ENCODE data around the gene NOS1AP. TPM values are rescaled to one million over a fixed set of nuclear protein-coding genes. Genes with fewer than 3 reads are reported as not detected.

Gene NOS1AP
- total RNA-seq, 2 experiments from 2014 or later = 0.18 TPM

- no peak overlapping the region for H3K27ac Mint-ChIP-seq
- peaks cover 13% of the 10 kb centered on the region for H3K27me3 Mint-ChIP-seq
- ChIA-PET POLR2A (interaction anchor here (0.7 kb wide), 1 partner anchor 243 kb away, joined by 3 read pairs; no protein-coding TSS in a partner anchor), CTCF (interaction anchor here (1.2 to 7.0 kb wide), 9 partner anchors 37 to 280 kb away, joined by 4 to 166 read pairs (median 6); no protein-coding TSS in a partner anchor)
- no peak for DNase-seq
- no peaks in the 10 kb centered on the region for H3K36me3 Mint-ChIP-seq (ENCODE audit: low read depth)
- TF ChIP-seq CTCF (IDR thresholded peaks at IDR 0.05) = no peak
- no peak for ATAC-seq
- peaks cover 6% of the 10 kb centered on the region for H3K4me1 Mint-ChIP-seq (ENCODE audit: low read depth)
- intact Hi-C loops (cut with micrococcal nuclease) = loop anchor here (5.0 kb wide), 1 partner anchor 244 kb away; no protein-coding TSS in a partner anchor
- no peaks in the 10 kb centered on the region for H3K9me3 Mint-ChIP-seq
- no peak overlapping the region for H3K4me3 Mint-ChIP-seq
Observed at GRCh38 chr1:162036163-162036562, 33.3 kb upstream of the NOS1AP start.

GRCh38 chr1:162038624-162039023 lies 30.9 kb upstream of the NOS1AP start:
- Mint-ChIP-seq H3K9me3 (no peaks in the 10 kb centered on the region), H3K36me3 (ENCODE audit: low read depth) (peaks cover 1% of the 10 kb centered on the region), H3K4me3 (no peak overlapping the region), H3K27me3 (peaks cover 10% of the 10 kb centered on the region), H3K4me1 (ENCODE audit: low read depth) (peaks cover 6% of the 10 kb centered on the region), H3K27ac (no peak overlapping the region)
- ChIA-PET CTCF (interaction anchor here (1.5 to 7.0 kb wide), 6 partner anchors 11 to 289 kb away, joined by 3 to 166 read pairs (median 8); partner anchors contain the start of gene DUSP12), POLR2A (no interaction called here)
- no peak for ATAC-seq
- no peak for DNase-seq
- intact Hi-C loops (cut with micrococcal nuclease) = loop anchor here (5.0 kb wide), 1 partner anchor 246 kb away; no protein-coding TSS in a partner anchor
- TF ChIP-seq CTCF (IDR thresholded peaks at IDR 0.05) = no peak

GRCh38 chr1:162040001-162040400 lies 29.5 kb upstream of the NOS1AP start:
- H3K9me3 Mint-ChIP-seq = no peaks in the 10 kb centered on the region
- H3K4me3 Mint-ChIP-seq = no peak overlapping the region
- H3K4me1 Mint-ChIP-seq (ENCODE audit: low read depth) = peaks cover 6% of the 10 kb centered on the region
- H3K36me3 Mint-ChIP-seq (ENCODE audit: low read depth) = peaks cover 1% of the 10 kb centered on the region
- ChIA-PET CTCF (interaction anchor here (1.8 to 7.0 kb wide), 3 partner anchors 16 to 248 kb away, joined by 7 to 166 read pairs (median 15); no protein-coding TSS in a partner anchor), POLR2A (no interaction called here)
- peaks cover 8% of the 10 kb centered on the region for H3K27me3 Mint-ChIP-seq
- intact Hi-C loops (cut with micrococcal nuclease) = no loop called here
- no peak for TF ChIP-seq CTCF (IDR thresholded peaks at IDR 0.05)
- ATAC-seq = no peak
- H3K27ac Mint-ChIP-seq = no peak overlapping the region
- DNase-seq = no peak

- Mint-ChIP-seq H3K4me1 (ENCODE audit: low read depth) (no peaks in the 10 kb centered on the region), H3K36me3 (ENCODE audit: low read depth) (peaks cover 1% of the 10 kb centered on the region), H3K27me3 (peaks cover 8% of the 10 kb centered on the region), H3K9me3 (no peaks in the 10 kb centered on the region), H3K4me3 (no peak overlapping the region), H3K27ac (no peak overlapping the region)
- TF ChIP-seq CTCF (IDR thresholded peaks at IDR 0.05) = no peak
- ChIA-PET POLR2A (interaction anchor here (0.6 kb wide), 1 partner anchor 30 kb away, joined by 3 read pairs; no protein-coding TSS in a partner anchor), CTCF (interaction anchor here (1.8 to 1.9 kb wide), 2 partner anchors 16 to 248 kb away, joined by 7 to 15 read pairs; no protein-coding TSS in a partner anchor)
- intact Hi-C loops (cut with micrococcal nuclease) = no loop called here
- ATAC-seq = no peak
- DNase-seq = no peak
Observed at GRCh38 chr1:162040657-162041056, 28.8 kb upstream of the NOS1AP start.

- ChIA-PET POLR2A (no interaction called here), CTCF (interaction anchor here (2.7 kb wide), 1 partner anchor 249 kb away, joined by 11 read pairs; no protein-coding TSS in a partner anchor)
- Mint-ChIP-seq H3K36me3 (ENCODE audit: low read depth) (peaks cover 1% of the 10 kb centered on the region), H3K27me3 (peaks cover 8% of the 10 kb centered on the region), H3K4me1 (ENCODE audit: low read depth) (no peaks in the 10 kb centered on the region), H3K27ac (no peak overlapping the region), H3K9me3 (no peaks in the 10 kb centered on the region), H3K4me3 (no peak overlapping the region)
- DNase-seq = no peak
- intact Hi-C loops (cut with micrococcal nuclease) = no loop called here
- no peak for TF ChIP-seq CTCF (IDR thresholded peaks at IDR 0.05)
- no peak for ATAC-seq
Observed at GRCh38 chr1:162042361-162042760, 27.1 kb upstream of the NOS1AP start.

All from activated CD8-positive, alpha-beta T cell treated with anti-CD3 and anti-CD28 coated beads for 36 hours (primary cell).